Astrocyte (in vitro differentiated cells and primary cell): ENCODE measurements around the gene HS6ST2. TPM values are rescaled to one million over a fixed set of nuclear protein-coding genes. Genes with fewer than 3 reads are reported as not detected.

Experiments used
- DNase-seq: peaks from one replicate; pipeline ENCODE4 v3.0.0-alpha.2; 2010; ENCODE audit warnings: low read depth
- FAIRE-seq: peaks from 2 replicates; lab custom pipeline; 2011; peaks lifted over from hg19 to GRCh38; lab: Jason Lieb, UNC
- H2AFZ ChIP-seq: 2 replicates; pipeline ENCODE4 v1.6.0; 2012; ENCODE audit warnings: low read depth, low read length, inconsistent platforms
- H3K27ac ChIP-seq: 2 replicates; pipeline ENCODE4 v1.5.1; 2011; ENCODE audit warnings: low read depth, low read length, inconsistent platforms
- H3K27me3 ChIP-seq: 2 replicates; pipeline ENCODE4 v1.6.0; 2011; ENCODE audit warnings: low read length, inconsistent platforms; ENCODE audit not compliant: insufficient read depth
- H3K36me3 ChIP-seq: 2 replicates; pipeline ENCODE4 v1.5.1; 2011; ENCODE audit warnings: low read length, inconsistent platforms; ENCODE audit not compliant: insufficient read depth
- H3K4me1 ChIP-seq: 2 replicates; pipeline ENCODE4 v1.5.1; 2011; ENCODE audit warnings: low read length, inconsistent platforms; ENCODE audit not compliant: insufficient read depth
- H3K4me2 ChIP-seq: 2 replicates; pipeline ENCODE4 v1.6.0; 2012; ENCODE audit warnings: low read length, inconsistent platforms
- H3K4me3 ChIP-seq: 2 replicates; pipeline ENCODE4 v1.5.1; 2011; ENCODE audit warnings: low read depth, mild to moderate bottlenecking, low read length, inconsistent platforms; ENCODE audit not compliant: insufficient read depth
- H3K79me2 ChIP-seq: 2 replicates; pipeline ENCODE4 v1.6.0; 2012; ENCODE audit warnings: mild to moderate bottlenecking, low read length, inconsistent platforms; ENCODE audit not compliant: insufficient read depth
- H3K9ac ChIP-seq: 2 replicates; pipeline ENCODE4 v1.6.0; 2012; ENCODE audit warnings: mild to moderate bottlenecking, low read length, inconsistent platforms
- H3K9me3 ChIP-seq: 2 replicates; pipeline ENCODE4 v1.5.1; 2012; ENCODE audit warnings: low read depth, mild to moderate bottlenecking, low read length, inconsistent platforms; ENCODE audit not compliant: insufficient read depth
- H4K20me1 ChIP-seq: 2 replicates; pipeline ENCODE4 v1.6.0; 2012; ENCODE audit warnings: low read length, inconsistent platforms; ENCODE audit not compliant: insufficient read depth
- H3K27ac Mint-ChIP-seq: one replicate; pipeline ENCODE4 v1.8.0; 2021; ENCODE audit warnings: mild to moderate bottlenecking, mixed read lengths; ENCODE audit not compliant: unreplicated experiment
- H3K27me3 Mint-ChIP-seq: one replicate; pipeline ENCODE4 v1.8.0; 2021; ENCODE audit warnings: low read depth, mixed read lengths; ENCODE audit not compliant: unreplicated experiment
- H3K36me3 Mint-ChIP-seq: one replicate; pipeline ENCODE4 v1.8.0; 2021; ENCODE audit warnings: low read depth, mixed read lengths; ENCODE audit not compliant: unreplicated experiment
- H3K4me1 Mint-ChIP-seq: one replicate; pipeline ENCODE4 v1.8.0; 2021; ENCODE audit warnings: low read depth, mixed read lengths; ENCODE audit not compliant: unreplicated experiment
- H3K4me3 Mint-ChIP-seq: one replicate; pipeline ENCODE4 v1.8.0; 2021; ENCODE audit warnings: mild to moderate bottlenecking, moderate library complexity, mixed read lengths; ENCODE audit not compliant: unreplicated experiment
- H3K9me3 Mint-ChIP-seq: one replicate; pipeline ENCODE4 v1.8.0; 2021; ENCODE audit warnings: mild to moderate bottlenecking, mixed read lengths; ENCODE audit not compliant: unreplicated experiment
- CTCF ChIP-seq: IDR thresholded peaks from 2 replicates; pipeline ENCODE4 v1.5.1; 2011; ENCODE audit warnings: low read depth, mild to moderate bottlenecking, inconsistent platforms, low read length, moderate library complexity; ENCODE audit not compliant: insufficient read depth
- EZH2 ChIP-seq: IDR thresholded peaks from 2 replicates; pipeline ENCODE4 v1.6.1; 2012; ENCODE audit warnings: mild to moderate bottlenecking, low read length, inconsistent platforms; ENCODE audit not compliant: insufficient read depth
- total RNA-seq: library from RNA; stranded (reverse); gene quantifications from 2 replicates; pipeline ENCODE4 v1.2.1, GENCODE V29; 2021

The HS6ST2 gene
- total RNA-seq, 1 donor from 2014 or later = 12.9 TPM

- Histone ChIP-seq H3K9me3 (no peaks in the 10 kb centered on the region), H3K36me3 (no peaks in the 10 kb centered on the region), H4K20me1 (no peaks in the 10 kb centered on the region), H3K9ac (no peak overlapping the region), H3K27me3 (peaks cover 2% of the 10 kb centered on the region), H2AFZ (no peak overlapping the region), H3K4me2 (no peak overlapping the region), H3K4me3 (no peak overlapping the region), H3K79me2 (no peaks in the 10 kb centered on the region), H3K27ac (no peak overlapping the region), H3K4me1 (peaks cover 10% of the 10 kb centered on the region)
- Mint-ChIP-seq H3K27ac (no peak overlapping the region), H3K4me1 (peaks cover 26% of the 10 kb centered on the region), H3K9me3 (no peaks in the 10 kb centered on the region), H3K27me3 (no peaks in the 10 kb centered on the region), H3K4me3 (no peak overlapping the region), H3K36me3 (no peaks in the 10 kb centered on the region)
- FAIRE-seq (peak; percentile 26), DNase-seq (no peak)
- TF ChIP-seq CTCF (no peak), EZH2 (no peak)
Measured at GRCh38 chrX:132834741-132835140, 123.7 kb downstream of the HS6ST2 start.

- Histone ChIP-seq H4K20me1 (no peaks in the 10 kb centered on the region), H3K36me3 (no peaks in the 10 kb centered on the region), H3K4me1 (peaks cover 10% of the 10 kb centered on the region), H3K9ac (no peak overlapping the region), H3K4me2 (no peak overlapping the region), H3K4me3 (no peak overlapping the region), H3K9me3 (no peaks in the 10 kb centered on the region), H3K27ac (no peak overlapping the region), H3K27me3 (peaks cover 2% of the 10 kb centered on the region), H2AFZ (no peak overlapping the region), H3K79me2 (no peaks in the 10 kb centered on the region)
- DNase-seq (no peak), FAIRE-seq (peak; percentile 41)
- TF ChIP-seq CTCF (no peak), EZH2 (no peak)
- H3K9me3 Mint-ChIP-seq = no peaks in the 10 kb centered on the region
- peaks cover 26% of the 10 kb centered on the region for H3K4me1 Mint-ChIP-seq
- no peak overlapping the region for H3K27ac Mint-ChIP-seq
- no peaks in the 10 kb centered on the region for H3K27me3 Mint-ChIP-seq
- no peak overlapping the region for H3K4me3 Mint-ChIP-seq
- H3K36me3 Mint-ChIP-seq = no peaks in the 10 kb centered on the region
Measured at GRCh38 chrX:132834109-132834508, 124.3 kb downstream of the HS6ST2 start.

- no peak overlapping the region for H3K4me3 ChIP-seq
- Mint-ChIP-seq H3K27ac (no peak overlapping the region), H3K4me1 (peaks cover 25% of the 10 kb centered on the region), H3K4me3 (no peak overlapping the region), H3K27me3 (no peaks in the 10 kb centered on the region), H3K36me3 (no peaks in the 10 kb centered on the region), H3K9me3 (no peaks in the 10 kb centered on the region)
- H3K9ac ChIP-seq = no peak overlapping the region
- FAIRE-seq = no peak
- H3K4me2 ChIP-seq = no peak overlapping the region
- H3K79me2 ChIP-seq = no peaks in the 10 kb centered on the region
- no peaks in the 10 kb centered on the region for H3K9me3 ChIP-seq
- DNase-seq = no peak
- TF ChIP-seq EZH2 (no peak), CTCF (no peak)
- peaks cover 2% of the 10 kb centered on the region for H3K27me3 ChIP-seq
- no peak overlapping the region for H2AFZ ChIP-seq
- no peak overlapping the region for H3K27ac ChIP-seq
- peaks cover 10% of the 10 kb centered on the region for H3K4me1 ChIP-seq
- H3K36me3 ChIP-seq = no peaks in the 10 kb centered on the region
- no peaks in the 10 kb centered on the region for H4K20me1 ChIP-seq
Measured at GRCh38 chrX:132833373-132833772, 125.1 kb downstream of the HS6ST2 start.
